Sigmoid colon (tissue), 4 donors: ENCODE data around the gene RAPGEF2.

Experiments
- CTCF ChIP-seq, 4 experiments: fragments of 450-650 bp in 3 of 4; fragments of 200-600 bp in 1 of 4; IDR thresholded peaks; one replicate each; pipeline ENCODE4 v1.5.1; 2016 to 2019; ENCODE audit warnings: antibody characterized with exemption in 4 of 4, mild to moderate bottlenecking in 3 of 4, moderate library complexity in 2 of 4
- EP300 ChIP-seq, 4 donors: sonication (generic); formaldehyde crosslinking; IDR thresholded peaks; one replicate each; pipeline ENCODE4 v1.6.1; 2017; ENCODE audit warnings: antibody characterized with exemption in 4 of 4
- POLR2A ChIP-seq, 2 donors: fragments of 450-650 bp; IDR thresholded peaks; one replicate each; pipeline ENCODE4 v1.6.1; 2016; ENCODE audit warnings: antibody characterized with exemption in 2 of 2, mild to moderate bottlenecking in 2 of 2, moderate library complexity in 2 of 2
- POLR2AphosphoS5 ChIP-seq, 4 donors: sonication (generic); formaldehyde crosslinking; IDR thresholded peaks; one replicate each; pipeline ENCODE4 v1.6.1; 2017; ENCODE audit warnings: antibody characterized with exemption in 4 of 4

GRCh38 chr4:159250751-159251325, 148.0 kb downstream of the RAPGEF2 start:
- TF ChIP-seq CTCF (IDR thresholded peaks at IDR 0.05) (no peak), POLR2A (IDR thresholded peaks at IDR 0.05) (no peak), EP300 (IDR thresholded peaks at IDR 0.05) (no peak), POLR2AphosphoS5 (IDR thresholded peaks at IDR 0.05) (no peak)
